Anterior cingulate cortex (tissue), 58 donors: ENCODE data around the gene ENTPD5.
"Not testable (repeated sequence)": the region's sequence is repeated elsewhere in the genome, so short reads cannot be mapped to it uniquely, and the experiment has no call there.

Experiments
- DNase-seq, 58 donors: peaks; one replicate each; lab custom pipeline; 2025; lab: John Stamatoyannopoulos, UW

ENTPD5 gene

DNA sequence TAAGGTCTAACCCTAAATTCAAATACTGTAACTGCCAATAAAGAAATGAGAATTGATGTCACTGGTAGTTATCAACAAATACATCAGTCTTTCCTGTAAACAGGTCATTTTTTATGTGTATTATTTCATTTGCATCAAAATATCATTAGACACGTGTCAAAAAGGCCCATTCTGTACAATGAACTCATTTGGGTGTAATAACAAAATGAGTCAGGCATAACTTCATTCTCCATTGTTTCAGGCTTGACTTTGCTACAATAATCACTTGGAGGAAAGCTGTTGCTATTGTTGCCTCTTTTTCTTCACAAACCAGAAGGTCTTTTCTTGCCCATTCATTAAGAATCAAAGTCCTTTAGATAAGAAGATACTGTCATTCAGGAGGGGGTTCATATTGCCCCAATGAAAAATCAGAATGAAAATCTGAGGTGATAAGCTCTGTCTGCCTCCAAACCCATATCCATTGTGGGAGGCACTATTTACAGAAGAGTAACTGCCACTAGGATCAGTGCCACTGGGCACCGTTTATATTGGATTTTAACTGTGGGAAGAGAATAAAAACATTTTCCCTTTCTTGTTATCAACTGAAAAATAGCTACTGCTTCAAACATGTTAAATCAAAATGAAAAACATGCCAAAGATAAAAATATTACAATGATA, 10.1 kb downstream of the ENTPD5 start:
- no peak for DNase-seq

GRCh38 chr14:74005664-74006063, 13.4 kb downstream of the ENTPD5 start:
- not testable (repeated sequence) for DNase-seq

GRCh38 chr14:73998726-73999125, 20.4 kb downstream of the ENTPD5 start:
- DNase-seq, result no peak

DNA sequence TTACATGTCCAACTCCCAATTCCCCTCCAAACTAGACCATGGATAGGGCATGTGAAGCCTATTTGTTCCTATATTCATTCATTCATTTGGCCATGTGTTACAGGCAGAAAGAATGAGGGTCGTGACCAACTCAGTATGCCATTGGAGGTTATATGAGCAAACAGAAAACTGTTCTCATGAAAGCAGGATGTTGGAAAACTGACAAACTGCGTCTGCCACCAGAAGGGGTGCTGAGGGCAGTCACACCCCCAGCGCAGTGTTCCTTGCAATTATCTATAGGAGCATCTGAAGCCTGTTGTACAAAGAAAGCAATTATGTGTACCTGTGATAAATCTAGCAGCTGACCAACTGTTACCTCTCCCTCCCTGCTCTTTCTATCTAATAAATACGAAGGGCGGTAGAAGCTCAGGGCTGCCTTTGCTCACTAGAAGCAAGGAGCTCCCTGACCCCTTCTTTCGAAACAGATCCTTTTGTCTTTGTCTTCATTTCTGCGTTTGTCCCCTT, 21.1 kb downstream of the ENTPD5 start:
- no peak for DNase-seq

GRCh38 chr14:73997108-73997943, 21.8 kb downstream of the ENTPD5 start:
- no peak for DNase-seq

DNA sequence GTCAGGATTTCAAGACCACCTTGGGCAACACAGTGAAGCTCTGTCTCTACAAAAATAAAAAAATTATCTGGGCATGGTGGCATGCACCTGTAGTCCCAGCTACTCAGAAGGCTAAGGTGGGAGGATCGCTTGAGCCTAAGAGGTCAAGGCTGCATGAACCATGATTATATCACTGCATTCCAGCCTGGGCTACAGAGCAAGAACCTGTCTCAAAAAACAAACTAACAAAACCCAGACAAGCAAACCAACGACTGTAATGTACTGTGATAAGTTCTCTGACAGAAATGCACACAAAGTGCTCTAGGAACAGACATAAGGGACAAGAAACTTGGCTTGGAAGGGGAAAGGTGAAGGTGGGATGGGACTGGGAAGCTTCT, 22.4 kb downstream of the ENTPD5 start:
- DNase-seq, result no peak

GRCh38 chr14:73995977-73996378, 23.1 kb downstream of the ENTPD5 start:
- no peak for DNase-seq

DNA sequence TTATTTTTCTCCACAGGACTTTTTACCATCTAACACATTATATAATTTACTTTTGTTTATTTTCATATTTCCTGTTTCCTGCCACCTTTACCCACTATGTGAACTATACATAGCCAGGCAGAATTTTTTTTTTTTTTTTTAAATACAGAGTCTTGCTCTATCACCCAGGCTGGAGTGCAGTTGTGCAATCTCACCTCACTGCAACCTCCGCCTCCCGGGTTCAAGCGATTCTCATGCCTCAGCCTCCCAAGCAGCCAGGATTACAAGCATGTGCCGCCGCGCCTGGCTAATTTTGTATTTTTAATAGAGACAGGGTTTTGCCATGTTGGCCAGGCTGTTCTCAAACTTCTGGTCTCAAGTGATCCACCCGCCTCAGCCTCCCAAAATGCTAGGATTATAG, 24.2 kb downstream of the ENTPD5 start:
- not testable (repeated sequence) for DNase-seq

- no peak for DNase-seq
Observed at GRCh38 chr14:73991092-73991491, 28.0 kb downstream of the ENTPD5 start.

- not testable (repeated sequence) for DNase-seq
Observed at GRCh38 chr14:73988656-73989055, 30.4 kb downstream of the ENTPD5 start.

DNA sequence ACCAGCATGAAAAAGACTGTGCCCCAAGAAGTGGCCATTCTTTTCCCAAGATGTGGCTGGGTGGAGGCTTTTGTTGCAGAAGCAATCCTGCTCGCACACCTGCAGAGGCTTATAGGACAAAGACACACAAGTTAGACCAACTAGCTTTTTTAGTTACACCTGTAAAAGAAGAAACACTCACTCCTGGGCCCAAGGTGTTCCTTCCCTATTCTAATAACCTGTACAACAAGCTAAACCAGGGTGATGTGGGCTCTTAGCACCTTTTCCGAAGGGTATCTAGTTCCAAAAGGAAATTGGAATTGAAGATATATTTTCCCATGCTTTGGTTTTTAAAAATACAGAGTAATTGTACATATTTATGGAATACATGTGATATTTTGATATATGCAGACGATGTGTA, 31.0 kb downstream of the ENTPD5 start:
- no peak for DNase-seq

DNA sequence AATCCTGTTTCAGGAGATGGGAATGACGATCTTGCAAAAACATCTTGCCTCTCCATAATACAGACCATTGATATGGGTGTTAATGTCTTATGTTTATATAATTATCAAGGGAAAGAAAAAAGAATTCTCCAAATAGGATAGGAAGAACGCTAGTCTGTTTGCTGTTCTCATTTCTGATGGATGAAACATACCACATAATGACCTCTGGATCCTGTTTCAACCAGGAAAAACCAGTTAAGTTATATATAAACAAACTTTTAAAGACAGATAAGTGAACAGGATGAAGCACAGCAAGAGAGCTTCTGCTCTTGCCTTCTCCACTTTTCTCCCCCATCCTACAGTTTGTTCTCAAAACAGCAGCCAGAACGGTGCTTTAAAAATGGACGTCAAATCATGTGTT, 41.2 kb downstream of the ENTPD5 start:
- DNase-seq, result no peak

DNA sequence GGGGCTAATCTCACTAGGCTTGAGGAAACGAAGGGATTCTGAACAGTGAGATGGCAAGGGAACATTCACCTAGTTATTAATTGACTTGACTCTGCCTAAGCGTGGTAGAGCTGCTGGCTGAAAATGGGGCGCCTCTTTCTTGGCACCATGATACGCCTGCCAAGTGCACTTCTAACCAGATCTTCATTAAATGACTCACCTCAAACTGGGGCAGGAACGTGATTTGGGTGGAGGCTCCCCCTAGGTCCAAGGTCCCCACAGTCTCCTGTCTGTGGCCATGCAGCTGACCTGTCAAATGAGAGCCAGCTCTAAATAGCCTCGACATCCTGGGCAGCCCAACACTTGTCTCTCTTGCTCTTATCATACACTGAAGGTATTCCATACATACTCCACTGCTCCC, 43.0 kb downstream of the ENTPD5 start:
- DNase-seq, result no peak

DNA sequence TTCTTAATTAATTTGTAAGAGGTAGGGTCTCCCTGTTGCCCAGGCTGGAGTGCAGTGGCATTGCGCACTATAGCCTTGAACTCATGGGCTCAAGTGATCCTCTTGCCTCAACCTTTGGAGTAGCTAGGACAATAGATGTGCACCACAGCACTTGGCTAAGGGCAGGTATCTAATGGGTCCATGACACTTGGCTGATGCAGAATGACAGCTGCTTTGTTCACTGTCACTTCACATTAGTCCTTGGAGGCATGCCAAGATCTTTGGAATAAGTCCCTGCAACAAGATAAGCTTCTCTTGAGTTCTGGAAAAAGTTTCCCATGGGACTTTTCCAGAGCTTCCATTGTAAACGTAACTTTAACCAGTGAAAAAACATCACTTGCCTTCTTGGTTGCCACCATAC, 45.6 kb downstream of the ENTPD5 start:
- DNase-seq, result no peak

- no peak for DNase-seq
Observed at GRCh38 chr14:73968885-73969284, 50.2 kb downstream of the ENTPD5 start.

DNA sequence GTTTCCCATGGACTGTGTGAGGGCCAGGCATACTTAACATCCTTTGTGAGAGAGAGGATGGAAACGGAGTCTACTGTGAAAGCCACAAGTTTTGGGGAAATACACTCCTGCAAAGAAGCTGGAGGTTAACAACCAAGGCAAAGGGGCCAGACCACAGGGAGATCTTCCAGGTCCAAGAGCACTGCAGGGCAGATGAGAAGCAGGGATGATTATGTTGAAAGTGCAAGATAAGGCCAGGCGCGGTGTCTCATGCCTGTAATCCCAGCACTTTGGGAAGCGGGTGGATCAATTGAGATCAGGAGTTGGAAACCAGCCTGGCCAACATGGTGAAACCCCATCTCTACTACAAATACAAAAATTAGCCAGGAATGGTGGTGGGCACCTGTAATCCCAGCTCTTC, 53.9 kb downstream of the ENTPD5 start:
- DNase-seq, result no peak

- DNase-seq, result no peak
Observed at GRCh38 chr14:73961192-73961591, 57.9 kb downstream of the ENTPD5 start.

GRCh38 chr14:73958591-73958990, 60.5 kb downstream of the ENTPD5 start:
- no peak for DNase-seq

GRCh38 chr14:73955674-73956073, 63.4 kb downstream of the ENTPD5 start:
- DNase-seq, result no peak

DNA sequence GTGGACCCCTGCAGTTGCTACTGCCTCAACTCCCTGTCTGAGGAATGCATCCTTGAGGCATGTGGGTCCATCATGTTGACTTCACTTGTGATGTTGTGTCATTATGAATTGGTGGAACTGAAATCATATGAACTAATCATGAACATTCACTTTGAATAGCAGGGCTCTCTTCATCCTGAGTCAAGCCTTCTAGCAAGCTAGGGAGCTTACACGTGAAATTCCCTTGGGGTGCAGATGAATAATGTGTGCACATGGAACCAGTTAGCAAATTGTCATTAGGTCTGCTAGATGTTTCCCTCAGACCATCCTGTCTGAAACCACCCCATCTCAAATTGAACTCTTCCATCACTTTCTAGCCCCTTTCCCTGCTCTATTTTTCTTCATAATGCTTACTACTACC, 65.4 kb downstream of the ENTPD5 start:
- no peak for DNase-seq

- DNase-seq, result peak; percentile 78 to 97 (median 93)
Observed at GRCh38 chr14:73949752-73950734, 69.0 kb downstream of the ENTPD5 start, which contains the start of the genes COQ6 and FAM161B. COQ6 (plus strand) TSS chr14:73950302; CDS start chr14:73950333, 31 bp downstream. FAM161B (minus strand) TSS chr14:73950094; CDS start chr14:73950026, 68 bp downstream.
